UCSD-AML1 (cell line): ENCODE measurements around the gene SLC44A1.
"Not testable (repeated sequence)": the region's sequence is repeated elsewhere in the genome, so short reads cannot be mapped to it uniquely, and the experiment has no call there.

Experiments used
- DNase-seq: peaks from one replicate; lab custom pipeline; 2025; ENCODE audit not compliant: unreplicated experiment; lab: John Stamatoyannopoulos, UW

Gene SLC44A1

DNA sequence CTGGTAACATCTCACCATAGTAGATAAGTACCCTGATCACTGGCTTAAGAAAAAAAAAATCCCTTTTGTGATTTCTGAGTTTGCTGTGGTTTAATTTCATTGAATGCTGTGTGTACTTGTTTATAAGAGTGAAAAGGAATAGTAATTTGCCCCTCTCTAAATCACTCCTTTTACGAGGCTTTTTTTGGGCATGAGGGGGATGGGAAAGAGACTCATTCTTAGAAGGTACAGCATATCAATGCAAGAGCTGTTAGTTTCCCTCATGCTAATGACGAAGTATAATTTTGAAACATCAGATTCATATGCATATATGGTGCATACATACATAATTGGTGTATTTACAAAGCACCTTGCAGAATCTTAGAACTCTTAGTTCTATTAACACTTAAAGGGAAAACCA is 2.4 kb upstream of the SLC44A1 start:
- DNase-seq = no peak

DNA sequence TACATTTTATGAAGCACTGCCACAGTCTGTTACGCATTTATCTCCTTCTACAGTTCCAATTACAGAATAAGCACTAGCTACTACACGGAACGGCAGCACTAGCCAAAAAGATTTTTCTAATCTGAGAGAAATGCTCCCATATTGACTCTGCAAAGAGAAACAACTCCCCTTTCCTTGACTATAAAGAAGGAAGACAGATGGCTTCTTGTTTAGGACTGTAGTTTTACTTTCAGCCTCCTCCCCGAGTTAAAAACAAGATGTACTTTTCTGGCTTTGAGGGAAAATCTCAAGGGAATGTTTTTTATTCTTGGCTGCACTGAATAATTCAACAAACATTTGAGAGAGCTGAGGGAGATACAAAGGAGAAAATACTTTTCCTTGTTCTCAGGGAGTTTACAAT is 1.9 kb upstream of the SLC44A1 start:
- no peak for DNase-seq

DNA sequence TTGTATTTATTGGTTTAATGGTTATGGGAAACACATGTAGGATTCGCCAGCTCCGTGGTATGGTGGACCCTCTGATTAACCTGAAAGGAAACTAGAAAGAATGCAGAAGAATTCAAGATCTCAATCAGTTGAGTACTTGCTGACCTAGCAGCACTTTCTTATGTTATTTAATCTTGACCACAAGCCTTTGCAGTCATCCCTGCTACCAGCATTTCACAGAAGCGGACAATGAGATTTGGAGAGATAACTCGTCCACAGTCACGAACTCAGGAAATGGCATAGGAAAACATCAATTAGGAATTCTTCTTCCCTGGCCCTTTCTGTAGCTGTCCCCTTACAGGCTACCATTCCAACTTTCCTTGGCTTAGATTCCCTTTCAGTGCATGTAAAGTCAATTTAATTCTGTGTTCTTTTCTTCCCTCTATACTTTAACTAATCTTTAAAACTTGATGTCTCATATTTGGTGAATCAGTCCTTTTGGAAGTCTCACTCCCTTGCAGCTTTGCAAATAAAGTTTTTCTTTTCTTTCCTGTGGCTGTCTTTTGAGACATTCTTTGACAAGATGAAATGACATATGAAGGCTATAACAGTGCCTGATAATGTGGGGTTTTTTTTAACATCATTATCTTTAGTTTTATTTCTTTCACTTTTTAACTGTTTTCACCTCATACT is 1.3 kb upstream of the SLC44A1 start:
- DNase-seq = no peak

DNA sequence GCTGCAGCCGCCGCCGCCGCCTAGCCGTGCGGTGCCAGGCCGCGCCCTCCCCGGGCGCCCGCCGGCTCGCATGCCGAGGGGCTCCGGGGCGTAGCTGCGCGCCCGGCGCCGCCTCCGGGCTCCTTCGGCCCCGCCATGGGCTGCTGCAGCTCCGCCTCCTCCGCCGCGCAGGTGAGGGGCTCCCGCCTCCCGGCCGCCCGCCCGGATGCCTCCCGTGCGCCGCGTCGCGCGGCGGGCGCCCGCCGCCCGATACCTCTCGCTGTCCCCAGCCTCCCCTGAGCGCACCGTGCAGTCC is 230 bp downstream of the SLC44A1 start:
- DNase-seq = no peak

DNA sequence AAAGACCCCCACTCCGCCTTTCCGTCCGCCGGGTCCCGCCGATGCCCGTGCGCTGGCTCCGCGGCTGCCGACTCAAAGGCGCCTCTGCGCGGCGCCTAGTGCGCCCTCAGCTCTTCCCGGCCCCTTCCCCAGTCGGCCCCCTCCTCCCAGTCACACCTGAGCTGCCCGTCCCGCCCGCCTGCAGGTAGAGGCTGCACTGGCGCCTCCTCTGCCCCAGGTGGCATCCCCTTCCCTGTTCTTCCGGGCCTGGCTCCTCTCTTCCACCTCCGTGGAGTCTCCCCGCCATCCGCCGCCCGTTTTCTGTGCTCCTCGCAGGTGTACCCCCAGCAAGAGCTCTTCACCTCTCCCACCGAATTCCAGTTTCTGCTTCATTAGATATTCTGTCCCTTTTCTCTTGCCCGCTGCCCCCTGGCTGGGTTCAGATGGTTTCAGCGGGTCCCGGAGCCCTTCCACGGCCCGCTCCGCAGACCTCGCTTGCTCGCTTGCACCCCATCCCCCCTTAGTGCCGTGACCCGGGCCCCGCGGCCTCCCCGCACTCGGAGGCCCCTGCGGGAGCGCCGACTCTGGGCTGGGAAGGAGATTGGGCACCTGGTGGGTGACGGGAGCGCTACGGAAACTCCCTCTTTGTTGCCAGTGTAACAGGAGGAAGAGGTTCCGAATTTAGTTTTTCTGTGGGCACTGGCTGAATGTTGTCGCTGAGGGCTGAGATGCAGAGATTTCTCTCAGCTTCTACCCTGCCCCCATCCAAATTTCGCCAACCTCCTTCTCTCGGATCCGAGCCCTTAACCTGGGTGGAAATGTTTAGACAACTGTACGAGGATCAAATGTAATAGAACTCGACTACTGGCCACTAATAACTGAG is 809 bp downstream of the SLC44A1 start:
- peak; percentile 47 for DNase-seq

DNA sequence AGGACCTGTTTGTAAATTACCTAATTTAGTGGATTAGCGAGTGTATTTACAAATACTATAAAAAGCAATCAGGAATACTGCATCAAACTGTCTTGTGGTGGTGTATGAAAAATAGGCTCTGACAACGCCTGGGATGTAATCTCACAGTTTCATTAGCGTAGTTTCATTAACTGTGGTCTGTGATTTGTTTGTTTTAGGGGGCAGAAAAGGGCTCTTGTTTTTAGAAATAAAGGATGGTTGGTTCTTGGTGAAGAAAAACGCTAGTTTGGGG is 1.4 kb downstream of the SLC44A1 start:
- no peak for DNase-seq

DNA sequence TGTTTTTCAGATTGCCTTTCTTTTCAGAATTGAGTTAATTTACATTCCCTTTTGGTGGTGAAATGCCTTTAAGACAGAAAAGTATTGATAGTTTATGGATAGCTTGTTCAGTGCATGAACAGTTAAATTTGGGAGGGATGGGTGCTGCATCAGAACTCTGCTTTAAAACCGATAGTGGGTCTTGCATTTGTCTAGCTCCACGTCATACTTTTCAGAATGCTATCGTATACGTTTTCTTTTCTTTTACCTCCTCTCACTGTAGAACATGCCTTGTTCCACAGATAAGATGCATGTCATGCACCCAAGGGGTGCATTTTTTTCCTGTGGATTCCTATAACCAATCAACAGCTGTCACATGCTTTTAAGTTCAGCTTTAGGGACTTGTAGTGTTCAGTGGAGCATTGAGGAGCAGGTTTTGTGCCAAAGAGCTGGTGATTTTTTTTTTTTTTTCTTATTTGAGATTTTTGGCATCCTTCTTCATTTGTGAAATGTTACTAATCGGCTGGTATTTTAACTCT is 2.3 kb downstream of the SLC44A1 start:
- no peak for DNase-seq

DNA sequence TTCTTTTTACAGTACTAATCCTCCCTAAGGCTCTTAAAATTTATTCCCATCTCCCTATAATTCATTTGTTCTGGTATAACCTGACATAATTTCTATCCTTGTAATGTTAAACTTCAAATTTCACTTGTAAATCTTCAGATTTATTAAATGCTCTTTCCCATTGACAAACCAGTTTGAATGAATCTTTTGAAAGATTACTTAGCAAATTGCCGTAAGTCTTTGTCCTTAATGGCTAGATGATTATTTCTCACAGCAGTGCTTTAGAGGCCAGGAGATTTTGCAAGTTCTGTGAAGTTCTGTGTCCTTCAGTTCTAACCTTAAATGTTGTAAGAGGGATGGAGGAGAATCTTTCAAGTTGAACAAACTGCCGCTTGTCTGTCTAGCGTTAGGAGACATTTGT is 4.2 kb downstream of the SLC44A1 start:
- DNase-seq = no peak

DNA sequence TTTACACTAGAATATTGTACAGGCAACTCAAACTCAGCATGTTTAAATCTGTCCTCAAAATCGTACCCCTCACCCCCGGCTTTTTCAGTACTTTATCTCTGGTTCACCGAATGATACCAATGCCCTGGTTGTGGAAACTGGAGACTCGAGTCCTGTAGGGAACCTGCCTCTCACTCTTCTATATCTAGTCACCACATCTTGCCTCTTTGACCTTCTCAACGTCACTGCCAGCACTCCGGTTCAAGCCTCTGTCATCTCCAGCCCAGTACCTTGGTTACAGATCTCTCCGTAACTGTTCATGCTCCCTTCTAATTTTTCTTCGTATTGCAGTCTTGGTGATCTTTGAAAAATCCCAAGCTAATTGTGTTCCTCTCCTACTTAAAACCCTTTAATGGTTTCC is 6.7 kb downstream of the SLC44A1 start:
- DNase-seq = no peak

DNA sequence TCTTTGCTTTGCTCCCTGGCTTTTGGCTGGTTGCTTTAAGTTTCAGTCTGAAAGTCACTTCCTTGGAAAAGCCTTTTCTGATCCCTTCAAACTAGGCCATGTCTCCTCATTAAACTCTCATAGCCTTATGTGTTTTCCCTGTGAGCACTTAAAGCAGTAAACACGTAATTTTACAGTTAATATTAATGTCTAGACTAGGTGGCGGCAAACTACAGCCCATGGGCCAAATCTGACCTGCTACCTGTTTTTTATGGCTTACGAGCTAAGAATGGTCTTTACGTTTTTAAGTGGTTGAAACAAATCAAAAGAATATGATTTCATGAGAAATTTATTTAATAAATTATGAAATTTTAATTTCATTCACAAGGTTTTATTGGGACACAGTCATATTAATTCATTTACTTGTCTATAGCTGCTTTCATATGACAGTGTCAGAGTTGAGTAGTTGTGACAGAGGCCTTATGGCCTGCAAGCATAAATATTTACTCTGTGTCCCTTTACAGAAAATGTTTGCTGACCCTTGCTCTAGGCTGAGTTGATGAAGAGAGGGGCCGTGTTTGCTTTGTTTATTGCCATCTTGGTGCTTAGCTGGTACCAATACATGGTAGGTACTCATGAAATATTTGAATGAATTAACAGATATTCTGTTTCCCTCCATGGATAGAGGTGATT is 7.4 kb downstream of the SLC44A1 start:
- DNase-seq = no peak

DNA sequence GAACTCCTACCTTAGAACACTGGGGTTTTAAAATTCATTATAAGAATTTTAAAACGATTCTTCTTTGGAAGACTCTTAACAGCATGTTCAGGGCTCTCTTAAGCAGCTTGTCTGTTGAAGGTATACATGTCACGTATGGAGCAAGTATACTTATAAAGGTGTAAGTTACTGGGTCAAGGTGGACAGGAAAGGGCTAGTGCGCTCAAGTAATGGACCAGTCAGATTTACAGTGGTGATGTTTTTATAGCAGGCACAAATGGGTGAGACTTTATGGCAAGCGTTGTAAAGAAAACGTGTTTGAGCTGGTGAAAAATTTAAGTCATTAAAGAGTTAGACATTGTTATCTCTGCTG is 7.9 kb downstream of the SLC44A1 start:
- no peak for DNase-seq

DNA sequence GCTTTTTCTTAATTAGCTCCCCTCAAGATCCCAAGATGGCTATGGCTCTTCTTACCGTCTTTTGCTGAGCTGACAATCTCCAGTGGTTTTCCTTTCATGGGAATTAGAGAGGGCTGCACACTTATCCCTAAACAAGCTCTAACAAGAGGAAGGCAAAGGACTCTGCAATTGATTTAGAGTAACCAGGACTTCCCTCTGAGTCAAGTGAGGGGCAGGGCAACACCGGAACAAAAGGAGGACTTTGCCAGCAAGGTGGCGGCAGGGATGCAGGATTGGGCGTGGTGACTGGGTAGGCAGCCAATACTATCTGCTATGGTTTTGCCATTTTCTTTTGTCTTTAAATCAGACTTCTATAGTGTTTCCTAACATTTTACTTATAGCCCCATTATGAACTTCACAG is 9.8 kb downstream of the SLC44A1 start:
- DNase-seq = no peak

DNA sequence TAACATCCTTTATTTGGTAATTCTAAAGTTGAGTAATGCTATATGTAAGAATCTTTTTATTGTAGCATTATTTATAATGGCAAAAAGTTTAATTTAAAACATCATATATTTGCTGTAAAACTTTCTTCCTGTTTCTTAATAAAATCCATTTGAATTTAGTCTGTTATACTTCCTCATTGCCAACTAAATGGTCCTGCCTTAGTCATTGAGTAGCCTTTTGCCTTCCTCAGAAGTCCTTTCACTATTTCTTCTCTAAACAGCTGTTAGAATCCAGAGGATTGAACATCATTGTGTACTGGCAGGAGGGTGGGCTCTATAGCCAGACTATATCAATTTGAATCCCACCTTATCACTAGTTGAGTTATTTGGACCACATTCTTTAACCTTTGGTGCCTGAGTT is 11.0 kb downstream of the SLC44A1 start:
- DNase-seq = no peak

DNA sequence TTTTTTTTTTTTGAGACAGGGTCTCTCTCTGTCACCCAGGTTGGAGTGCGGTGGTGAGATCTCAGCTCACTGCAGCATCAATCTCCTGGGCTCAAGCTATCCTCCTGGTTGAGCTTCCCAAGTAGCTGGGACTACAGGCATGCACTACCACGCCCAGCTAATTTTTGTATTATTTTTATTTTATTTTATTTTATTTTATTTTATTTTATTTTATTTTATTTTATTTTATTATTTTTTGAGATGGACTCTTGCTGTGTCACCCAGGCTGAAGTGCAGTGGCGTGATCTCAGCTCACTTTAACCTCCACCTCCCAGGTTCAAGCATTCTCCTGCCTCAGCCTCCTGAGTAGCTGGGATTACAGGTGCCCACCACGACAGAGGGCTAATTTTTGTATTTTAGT is 12.1 kb downstream of the SLC44A1 start:
- DNase-seq = not testable (repeated sequence)

DNA sequence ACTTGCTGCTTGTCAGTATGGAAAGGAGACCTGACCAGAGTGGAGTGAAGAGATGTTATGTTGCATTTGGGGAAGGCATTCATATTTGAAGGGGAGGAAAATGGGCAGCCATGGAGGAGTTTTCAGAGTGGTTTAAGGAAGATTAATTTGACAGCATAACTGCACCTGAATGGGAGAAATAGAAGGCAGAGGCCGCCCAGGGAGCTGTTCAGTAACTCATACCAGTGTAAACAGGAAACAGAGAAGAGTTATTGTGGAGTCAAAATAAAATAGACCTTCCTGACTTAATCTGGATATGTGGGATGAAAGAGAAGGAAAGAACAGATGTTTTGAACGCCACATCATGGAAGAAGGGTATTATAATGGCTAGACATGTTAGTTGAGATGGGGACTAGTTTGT is 13.4 kb downstream of the SLC44A1 start:
- DNase-seq = no peak

DNA sequence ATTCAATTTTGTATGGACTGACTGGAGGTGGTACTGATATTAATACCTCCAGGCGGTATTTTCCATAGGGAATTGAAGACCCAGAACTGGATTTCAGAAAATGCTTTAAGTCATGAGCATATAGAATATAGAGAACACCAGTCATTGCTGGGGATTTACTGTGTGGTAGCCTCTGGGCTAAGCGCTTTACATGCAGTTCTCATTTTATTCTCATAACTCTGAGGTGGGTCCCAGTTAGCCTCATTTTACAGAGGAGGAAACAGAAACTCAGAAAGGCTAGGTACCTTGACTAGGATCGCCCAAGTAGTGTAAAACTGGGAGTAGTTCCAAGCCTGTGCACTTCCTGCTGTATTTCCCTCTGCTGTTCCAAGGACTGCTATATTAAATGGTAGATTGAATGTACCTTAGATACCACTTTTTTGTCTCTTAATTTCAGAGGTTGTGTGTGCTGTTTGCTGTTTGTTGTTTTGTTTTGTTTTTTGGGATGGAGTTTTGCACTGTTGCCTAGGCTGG is 13.8 kb downstream of the SLC44A1 start:
- no peak for DNase-seq

DNA sequence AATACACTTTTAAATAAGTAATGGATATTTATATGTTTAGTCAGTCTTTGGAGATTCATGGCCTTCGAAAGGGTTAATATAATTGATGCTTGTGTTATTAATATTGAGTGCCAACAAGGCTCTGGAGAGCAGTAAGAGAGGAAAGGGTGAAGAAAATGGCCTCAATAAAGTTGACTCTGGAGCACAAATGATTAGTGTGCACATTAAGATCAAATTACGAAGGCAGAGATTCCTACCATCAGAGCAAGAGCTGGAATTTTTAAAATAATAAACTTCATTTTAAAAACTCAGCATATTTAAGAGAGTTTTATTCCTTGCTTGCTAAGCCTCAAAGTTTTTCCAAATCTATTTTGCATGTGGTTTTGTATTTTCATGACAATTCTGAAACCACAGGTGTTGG is 14.8 kb downstream of the SLC44A1 start:
- no peak for DNase-seq

DNA sequence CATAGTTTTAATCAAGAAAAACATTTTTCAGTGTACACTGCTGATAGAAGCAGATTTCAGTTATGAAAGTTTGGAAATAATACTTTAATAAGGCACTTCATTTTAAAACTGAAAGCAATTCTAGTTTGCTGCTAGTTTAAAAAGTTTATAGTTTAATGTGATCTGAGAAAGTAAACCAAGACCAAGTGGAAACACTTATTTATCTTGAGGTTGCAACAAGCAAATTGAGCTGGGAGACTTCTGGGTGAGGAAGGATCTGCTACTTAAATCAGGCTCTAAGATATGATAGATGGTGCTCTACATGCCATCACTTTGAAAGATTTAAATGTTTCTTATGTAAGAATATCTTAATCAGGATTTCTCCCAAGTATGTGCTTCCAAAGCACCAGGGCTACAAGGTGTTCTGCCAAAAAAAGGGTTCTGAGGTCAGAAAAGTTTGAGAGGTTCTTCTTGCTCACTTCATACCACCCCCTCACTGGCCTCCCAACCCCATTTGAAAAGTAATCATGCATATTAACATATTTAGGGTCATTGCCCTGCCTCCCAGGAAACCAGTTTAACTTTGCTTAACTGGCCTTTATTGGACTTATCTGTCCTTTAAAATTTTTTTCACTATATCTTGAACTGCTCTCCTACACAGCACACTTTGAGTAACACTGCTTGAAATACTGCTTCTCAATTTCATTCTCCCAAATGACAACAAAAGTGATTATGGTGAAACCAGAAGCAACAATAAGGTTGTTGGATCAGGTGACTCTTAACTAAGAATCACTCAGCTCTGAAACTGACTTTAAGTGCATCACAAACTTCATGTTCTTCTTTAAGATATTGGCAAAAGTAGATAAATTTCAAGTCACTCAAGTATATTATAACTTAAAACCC is 15.5 kb downstream of the SLC44A1 start:
- DNase-seq = no peak

DNA sequence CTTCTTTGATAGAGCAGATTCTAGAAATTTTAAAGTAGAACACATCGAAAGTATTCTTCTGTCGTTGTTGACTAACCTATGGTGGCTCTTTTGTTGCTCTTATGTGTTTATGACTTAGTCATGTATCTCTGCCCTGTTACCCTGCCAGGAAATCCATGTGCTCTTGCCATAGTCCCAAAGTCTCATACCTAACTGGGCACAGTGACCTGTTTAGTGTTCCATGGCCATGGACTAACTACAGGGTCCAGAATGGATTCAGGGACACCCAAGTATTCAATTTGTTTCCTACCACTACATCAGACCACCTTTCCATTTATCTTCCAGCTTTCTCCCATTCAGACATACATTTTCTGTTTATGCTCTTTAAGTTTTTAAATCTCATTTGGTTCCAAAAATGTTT is 18.0 kb downstream of the SLC44A1 start:
- no peak for DNase-seq

DNA sequence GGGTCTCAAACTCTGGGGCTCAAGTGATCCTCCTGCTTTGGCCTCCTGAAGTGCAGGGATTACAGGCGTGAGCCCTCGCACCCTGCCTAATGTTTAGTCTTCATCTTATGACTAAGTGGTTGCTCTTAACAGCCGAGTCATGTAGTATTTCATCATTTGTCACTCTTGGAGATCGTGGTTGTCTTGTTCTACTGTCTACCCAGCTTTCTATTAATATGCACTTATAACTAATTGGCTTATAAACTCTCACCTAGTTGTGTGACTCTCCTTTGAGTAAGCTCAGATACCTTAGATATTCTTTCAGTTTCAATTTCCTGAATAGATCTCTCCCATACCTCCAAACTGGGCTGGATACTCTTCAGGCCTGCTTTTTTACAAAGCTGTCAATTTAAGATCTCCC is 19.9 kb downstream of the SLC44A1 start:
- no peak for DNase-seq

DNA sequence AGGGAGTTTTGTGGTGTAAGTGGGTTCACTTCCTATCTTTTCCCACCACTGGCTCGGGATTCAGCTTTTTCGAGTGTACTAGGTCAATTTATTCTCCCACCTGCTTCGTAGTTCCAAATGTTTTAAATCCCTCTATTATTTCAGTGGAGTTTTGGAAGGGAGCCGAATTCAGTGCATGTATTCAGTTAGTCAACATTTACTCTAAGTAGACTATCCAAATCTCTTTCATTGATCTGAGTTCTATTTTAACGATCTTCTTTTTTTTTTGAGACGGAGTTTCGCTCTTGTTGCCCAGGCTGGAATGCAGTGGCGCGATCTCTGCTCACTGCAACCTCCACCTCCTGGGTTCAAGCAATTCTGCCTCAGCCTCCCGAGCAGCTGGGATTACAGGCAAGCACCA is 23.8 kb downstream of the SLC44A1 start:
- not testable (repeated sequence) for DNase-seq
